ENCODE results near the gene DENND6B. TPM values are rescaled to one million over a fixed set of nuclear protein-coding genes. Genes with fewer than 3 reads are reported as not detected.

DENND6B gene
- total RNA-seq, 1 experiment from 2014 or later: 13.2 TPM

DNA sequence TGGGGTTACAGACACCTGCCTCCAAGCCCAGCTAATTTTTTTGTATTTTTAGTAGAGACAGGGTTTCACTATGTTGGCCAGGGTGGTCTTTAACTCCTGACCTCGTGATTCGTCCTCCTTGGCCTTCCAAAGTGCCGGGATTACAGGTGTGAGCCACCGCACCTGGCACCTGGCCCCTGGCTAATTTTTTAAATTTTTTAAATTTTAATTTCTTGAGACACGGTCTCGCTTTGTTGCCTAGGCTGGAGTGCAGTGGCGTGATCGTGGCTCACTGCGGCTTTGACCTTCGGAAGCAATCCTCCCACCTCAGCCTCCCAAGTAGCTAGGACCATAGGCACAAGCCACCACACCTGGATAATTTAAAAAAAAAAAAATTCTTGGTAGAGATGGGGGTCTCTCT lies 30.9 kb upstream of the DENND6B start:
- intact Hi-C loops (cut with micrococcal nuclease; ENCODE audit: unreplicated experiment): no loop called here
- BruUV-seq (replicated peaks): no TSS peak
- Mint-ChIP-seq H3K27ac (ENCODE audit: unreplicated experiment) (no peak overlapping the region), H3K27me3 (ENCODE audit: unreplicated experiment) (no peaks in the 10 kb centered on the region), H3K4me3 (ENCODE audit: low read depth, unreplicated experiment) (no peak overlapping the region), H3K9me3 (ENCODE audit: low read depth, unreplicated experiment) (no peaks in the 10 kb centered on the region), H3K36me3 (ENCODE audit: insufficient read depth, unreplicated experiment) (peaks cover 10% of the 10 kb centered on the region), H3K4me1 (ENCODE audit: low read depth, unreplicated experiment) (no peaks in the 10 kb centered on the region)
- no peak for DNase-seq
- CTCF ChIA-PET: interaction anchor here (0.6 kb wide), 1 partner anchor 17 kb away, joined by 3 read pairs; no protein-coding TSS in a partner anchor
- TF ChIP-seq, protein P1, sequence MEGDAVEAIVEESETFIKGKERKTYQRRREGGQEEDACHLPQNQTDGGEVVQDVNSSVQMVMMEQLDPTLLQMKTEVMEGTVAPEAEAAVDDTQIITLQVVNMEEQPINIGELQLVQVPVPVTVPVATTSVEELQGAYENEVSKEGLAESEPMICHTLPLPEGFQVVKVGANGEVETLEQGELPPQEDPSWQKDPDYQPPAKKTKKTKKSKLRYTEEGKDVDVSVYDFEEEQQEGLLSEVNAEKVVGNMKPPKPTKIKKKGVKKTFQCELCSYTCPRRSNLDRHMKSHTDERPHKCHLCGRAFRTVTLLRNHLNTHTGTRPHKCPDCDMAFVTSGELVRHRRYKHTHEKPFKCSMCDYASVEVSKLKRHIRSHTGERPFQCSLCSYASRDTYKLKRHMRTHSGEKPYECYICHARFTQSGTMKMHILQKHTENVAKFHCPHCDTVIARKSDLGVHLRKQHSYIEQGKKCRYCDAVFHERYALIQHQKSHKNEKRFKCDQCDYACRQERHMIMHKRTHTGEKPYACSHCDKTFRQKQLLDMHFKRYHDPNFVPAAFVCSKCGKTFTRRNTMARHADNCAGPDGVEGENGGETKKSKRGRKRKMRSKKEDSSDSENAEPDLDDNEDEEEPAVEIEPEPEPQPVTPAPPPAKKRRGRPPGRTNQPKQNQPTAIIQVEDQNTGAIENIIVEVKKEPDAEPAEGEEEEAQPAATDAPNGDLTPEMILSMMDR (IDR thresholded peaks at IDR 0.05; ENCODE audit: unreplicated experiment): no peak

- no peak for DNase-seq
- Mint-ChIP-seq H3K27ac (ENCODE audit: unreplicated experiment) (no peak overlapping the region), H3K9me3 (ENCODE audit: low read depth, unreplicated experiment) (no peaks in the 10 kb centered on the region), H3K4me1 (ENCODE audit: low read depth, unreplicated experiment) (no peaks in the 10 kb centered on the region), H3K36me3 (ENCODE audit: insufficient read depth, unreplicated experiment) (peaks cover 10% of the 10 kb centered on the region), H3K4me3 (ENCODE audit: low read depth, unreplicated experiment) (no peak overlapping the region), H3K27me3 (ENCODE audit: unreplicated experiment) (no peaks in the 10 kb centered on the region)
- BruUV-seq (replicated peaks): no TSS peak
- intact Hi-C loops (cut with micrococcal nuclease; ENCODE audit: unreplicated experiment): no loop called here
- TF ChIP-seq, protein P1 (IDR thresholded peaks at IDR 0.05; ENCODE audit: unreplicated experiment): no peak
- CTCF ChIA-PET: no interaction called here
Observed at GRCh38 chr22:50357222-50357621, 30.4 kb upstream of the DENND6B start.

DNA sequence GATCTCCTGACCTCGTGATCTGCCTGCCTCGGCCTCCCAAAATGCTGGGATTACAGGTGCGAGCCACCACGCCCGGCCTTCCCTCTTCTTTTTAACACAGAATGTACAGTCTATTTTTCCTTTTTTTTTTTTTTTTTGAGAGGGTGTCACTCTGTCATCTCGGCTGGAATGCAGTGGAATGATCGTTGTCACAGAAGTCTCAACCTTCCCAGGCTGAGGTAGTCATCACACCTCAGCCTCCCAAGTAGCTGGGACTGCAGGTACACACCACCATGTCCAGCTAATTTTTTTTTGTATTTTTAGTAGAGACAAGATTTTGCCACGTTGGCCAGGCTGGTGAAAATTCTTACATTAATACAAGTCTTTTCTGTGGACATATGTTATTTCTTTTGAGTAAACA lies 29.4 kb upstream of the DENND6B start:
- TF ChIP-seq, protein P1 (IDR thresholded peaks at IDR 0.05; ENCODE audit: unreplicated experiment): no peak
- Mint-ChIP-seq H3K4me3 (ENCODE audit: low read depth, unreplicated experiment) (no peak overlapping the region), H3K27me3 (ENCODE audit: unreplicated experiment) (no peaks in the 10 kb centered on the region), H3K4me1 (ENCODE audit: low read depth, unreplicated experiment) (no peaks in the 10 kb centered on the region), H3K36me3 (ENCODE audit: insufficient read depth, unreplicated experiment) (peaks cover 10% of the 10 kb centered on the region), H3K9me3 (ENCODE audit: low read depth, unreplicated experiment) (no peaks in the 10 kb centered on the region), H3K27ac (ENCODE audit: unreplicated experiment) (no peak overlapping the region)
- DNase-seq: no peak
- BruUV-seq (replicated peaks): no TSS peak
- intact Hi-C loops (cut with micrococcal nuclease; ENCODE audit: unreplicated experiment): no loop called here
- CTCF ChIA-PET: interaction anchor here (0.6 kb wide), 1 partner anchor 86 kb away, joined by 5 read pairs; no protein-coding TSS in a partner anchor

DNA sequence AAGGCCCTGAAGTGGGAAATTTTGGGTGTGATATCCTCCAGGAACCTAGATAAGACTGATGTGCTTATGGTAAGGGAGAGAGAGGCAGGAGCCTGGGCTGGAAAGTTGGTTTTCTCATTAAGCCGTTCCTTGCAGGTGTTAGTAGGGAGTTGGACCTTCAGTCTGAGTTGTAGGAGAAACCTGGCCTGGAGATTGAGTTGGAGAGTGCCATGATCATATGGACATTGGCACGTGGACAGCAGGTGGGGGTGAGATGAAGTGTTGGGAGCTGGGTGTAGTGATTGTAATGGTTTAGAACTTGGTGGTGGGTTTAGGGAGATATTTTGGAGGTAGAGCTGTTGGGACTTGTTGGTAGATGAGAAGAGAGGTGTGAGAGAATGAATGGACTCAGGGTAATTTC lies 21.2 kb upstream of the DENND6B start:
- CTCF ChIA-PET: no interaction called here
- no TSS peak for BruUV-seq (replicated peaks)
- Mint-ChIP-seq H3K27me3 (ENCODE audit: unreplicated experiment) (no peaks in the 10 kb centered on the region), H3K36me3 (ENCODE audit: insufficient read depth, unreplicated experiment) (peaks cover 1% of the 10 kb centered on the region), H3K4me1 (ENCODE audit: low read depth, unreplicated experiment) (no peaks in the 10 kb centered on the region), H3K9me3 (ENCODE audit: low read depth, unreplicated experiment) (no peaks in the 10 kb centered on the region), H3K27ac (ENCODE audit: unreplicated experiment) (no peak overlapping the region), H3K4me3 (ENCODE audit: low read depth, unreplicated experiment) (no peak overlapping the region)
- intact Hi-C loops (cut with micrococcal nuclease; ENCODE audit: unreplicated experiment): no loop called here
- TF ChIP-seq, protein P1 (IDR thresholded peaks at IDR 0.05; ENCODE audit: unreplicated experiment): no peak
- no peak for DNase-seq

Measured in Calu3 (cell line).